HG03521 (cell line): ENCODE measurements around the gene CEPT1.
"Not testable (repeated sequence)": the region's sequence is repeated elsewhere in the genome, so short reads cannot be mapped to it uniquely, and the experiment has no call there.

Experiments used
- ATAC-seq: cut with Tn5 transposase; IDR thresholded peaks from one replicate; pipeline ENCODE4 v1.9.1; 2021; ENCODE audit warnings: mild to moderate bottlenecking, moderate library complexity; ENCODE audit not compliant: unreplicated experiment

Gene CEPT1

GRCh38 chr1:111205714-111206050 is 65.7 kb downstream of the CEPT1 start:
- ATAC-seq, result no peak

DNA sequence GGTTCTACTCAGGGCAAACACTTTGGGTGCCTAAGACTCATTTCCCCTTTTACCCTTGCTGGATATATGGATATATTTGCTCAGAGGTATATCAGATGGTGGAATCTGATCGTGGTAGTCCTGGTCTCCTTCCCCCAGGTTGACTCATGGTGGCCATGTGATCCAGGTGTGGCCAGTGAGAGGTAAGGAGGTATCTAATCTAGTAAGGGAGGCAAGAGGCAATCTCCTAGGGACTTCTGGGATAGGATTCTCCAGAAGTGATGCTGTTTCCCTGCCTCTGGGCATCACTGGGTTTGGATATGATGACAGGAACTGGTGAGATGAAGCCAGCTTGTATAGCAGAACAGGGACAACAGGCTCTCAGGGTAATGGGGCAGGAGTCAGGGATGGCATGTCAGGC is 68.9 kb downstream of the CEPT1 start:
- no peak for ATAC-seq

- no peak for ATAC-seq
These were observed 69.6 kb downstream of the CEPT1 start for GRCh38 chr1:111209622-111210021.

- no peak for ATAC-seq
These were observed 71.9 kb downstream of the CEPT1 start for GRCh38 chr1:111211921-111212320.

DNA sequence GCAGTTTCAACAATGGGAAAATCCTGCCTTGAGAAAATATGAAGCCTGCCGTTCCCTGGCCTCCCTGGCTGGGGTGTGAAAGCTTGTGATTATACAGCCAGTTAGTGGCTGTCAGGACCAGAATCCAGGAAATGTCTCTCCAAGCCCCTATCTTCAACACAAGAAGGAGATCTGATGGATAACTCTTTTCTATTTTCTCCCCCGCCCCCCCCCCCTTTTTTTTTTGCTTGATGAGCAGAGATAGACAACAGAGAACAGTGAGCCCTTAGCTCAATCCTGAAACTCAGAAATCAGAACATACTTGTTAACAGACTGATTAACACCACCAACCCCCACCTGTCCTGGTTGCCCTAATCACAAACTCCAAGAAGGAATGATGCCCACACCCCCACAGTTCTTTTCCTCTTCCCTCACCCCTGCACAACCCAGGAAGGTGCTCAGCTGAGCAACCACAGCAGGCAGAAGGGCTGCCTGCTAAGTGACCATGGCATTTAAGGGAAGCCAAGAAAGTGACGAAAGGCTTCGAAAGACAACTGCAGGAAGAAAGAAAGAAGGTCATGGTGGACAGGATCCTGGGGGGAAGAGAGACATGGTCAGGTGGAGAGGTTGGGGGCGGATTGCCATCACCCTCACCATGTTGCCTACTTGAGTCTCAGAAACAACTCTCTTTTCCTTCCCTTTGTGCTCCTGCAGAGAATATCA is 72.8 kb downstream of the CEPT1 start:
- no peak for ATAC-seq

GRCh38 chr1:111213412-111213811 is 73.4 kb downstream of the CEPT1 start:
- ATAC-seq, result no peak

DNA sequence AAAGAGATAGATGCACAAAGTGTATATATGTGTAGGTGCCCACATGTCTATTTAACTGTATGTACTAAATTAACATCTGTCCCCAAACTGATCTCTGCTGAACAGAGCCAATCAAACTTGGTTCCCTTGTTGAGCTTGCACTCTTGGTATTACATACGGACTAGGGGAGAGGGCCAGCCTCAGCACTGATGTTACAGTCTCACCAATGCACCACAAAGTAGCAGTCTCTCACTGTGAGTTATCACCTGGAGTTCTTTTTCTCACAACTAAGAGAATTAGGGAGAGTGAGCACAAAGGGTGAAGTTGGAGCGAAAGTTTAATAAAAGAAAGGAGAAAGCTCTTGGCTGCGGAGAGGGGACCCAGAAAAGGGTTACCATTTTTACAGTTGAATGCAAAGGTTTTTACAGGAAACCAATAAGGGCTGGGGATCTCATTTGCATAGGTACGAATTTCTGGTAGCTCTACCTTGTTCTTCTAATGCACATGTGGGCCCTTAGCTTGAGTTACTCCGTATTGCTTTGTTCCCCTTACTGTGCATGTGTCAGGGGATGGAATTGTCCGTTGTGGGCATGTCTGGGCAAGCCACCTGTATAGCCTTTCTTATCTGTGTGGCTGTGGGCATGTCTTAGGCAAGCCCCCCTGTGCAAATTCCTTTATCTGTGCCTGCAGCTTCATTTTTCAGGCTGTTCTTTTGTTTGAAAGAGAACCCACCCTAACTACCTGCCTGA is 74.2 kb downstream of the CEPT1 start:
- ATAC-seq, result no peak

- ATAC-seq, result no peak
These were observed 74.9 kb downstream of the CEPT1 start for GRCh38 chr1:111214884-111215283.

- ATAC-seq, result not testable (repeated sequence)
These were observed 75.3 kb downstream of the CEPT1 start for GRCh38 chr1:111215285-111215684.

- no peak for ATAC-seq
These were observed 76.7 kb downstream of the CEPT1 start for GRCh38 chr1:111216751-111217150.

DNA sequence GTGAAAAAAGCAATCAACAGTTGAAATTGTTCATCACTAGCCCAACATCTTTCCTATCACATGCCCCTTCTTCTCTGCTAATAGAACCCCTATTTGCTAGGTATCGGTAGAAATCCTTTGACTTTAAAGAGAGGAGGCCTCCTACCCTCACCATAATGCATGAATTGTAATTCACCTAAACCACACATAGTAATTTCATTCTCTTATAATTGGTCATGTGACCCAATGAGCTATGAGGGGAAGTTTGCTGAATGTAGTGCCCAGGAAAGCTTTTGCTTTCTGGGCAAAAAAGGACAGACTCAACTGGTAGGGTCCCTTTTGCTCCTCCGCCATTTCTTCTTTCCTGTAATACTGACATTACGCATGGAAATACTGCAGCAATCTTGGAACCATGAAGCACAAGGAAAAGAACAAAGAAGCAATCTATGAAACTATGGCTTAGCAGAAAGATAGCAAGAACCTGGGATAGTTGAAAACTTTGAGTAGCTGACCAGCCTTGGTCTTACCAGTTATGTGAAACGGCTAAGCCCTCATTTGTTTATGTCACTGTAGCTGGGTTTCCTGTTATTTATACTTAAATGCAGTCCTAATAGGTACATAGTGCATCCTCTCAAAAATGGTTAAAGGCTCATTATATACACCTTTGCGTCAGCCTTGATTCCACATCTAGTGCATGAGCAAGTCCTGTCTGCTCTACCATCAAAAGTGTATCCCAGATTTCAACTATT is 77.3 kb downstream of the CEPT1 start:
- ATAC-seq, result no peak

- ATAC-seq, result no peak
These were observed 78.9 kb downstream of the CEPT1 start for GRCh38 chr1:111218701-111219556.

DNA sequence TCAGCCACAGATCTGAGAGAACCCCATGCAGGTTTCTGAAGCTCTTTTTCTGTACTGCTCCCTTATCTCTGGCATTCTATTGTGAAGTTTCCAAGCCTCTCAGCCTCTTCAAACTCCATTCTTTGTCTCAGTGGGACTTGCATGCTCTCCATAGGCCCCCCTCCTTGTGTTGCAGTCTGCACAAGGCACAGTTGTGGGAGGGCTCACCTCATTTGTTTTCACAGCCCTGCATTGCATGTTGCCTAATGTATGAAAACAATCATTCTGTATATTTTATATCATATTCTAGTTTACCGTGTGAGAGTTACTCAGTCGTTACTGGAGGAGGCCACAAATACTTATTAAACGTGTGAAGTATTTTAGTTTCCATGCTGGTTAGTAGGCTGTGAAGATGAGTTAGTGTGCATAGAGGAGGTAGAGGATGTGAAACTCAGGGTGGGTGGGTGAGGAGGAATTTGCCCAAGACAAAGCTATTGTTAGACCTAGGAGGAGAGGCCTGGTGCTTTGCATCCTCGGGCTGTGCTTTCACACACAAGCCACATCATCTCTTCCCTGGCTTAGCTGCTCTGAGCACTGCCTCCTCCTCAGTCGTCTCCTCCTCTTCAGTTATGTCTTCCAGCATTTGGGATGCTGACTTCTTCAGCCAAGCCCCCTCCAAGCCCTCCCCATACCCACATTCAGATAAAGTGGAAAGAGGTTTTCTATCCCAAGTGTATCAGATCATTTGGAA is 79.7 kb downstream of the CEPT1 start:
- no peak for ATAC-seq

DNA sequence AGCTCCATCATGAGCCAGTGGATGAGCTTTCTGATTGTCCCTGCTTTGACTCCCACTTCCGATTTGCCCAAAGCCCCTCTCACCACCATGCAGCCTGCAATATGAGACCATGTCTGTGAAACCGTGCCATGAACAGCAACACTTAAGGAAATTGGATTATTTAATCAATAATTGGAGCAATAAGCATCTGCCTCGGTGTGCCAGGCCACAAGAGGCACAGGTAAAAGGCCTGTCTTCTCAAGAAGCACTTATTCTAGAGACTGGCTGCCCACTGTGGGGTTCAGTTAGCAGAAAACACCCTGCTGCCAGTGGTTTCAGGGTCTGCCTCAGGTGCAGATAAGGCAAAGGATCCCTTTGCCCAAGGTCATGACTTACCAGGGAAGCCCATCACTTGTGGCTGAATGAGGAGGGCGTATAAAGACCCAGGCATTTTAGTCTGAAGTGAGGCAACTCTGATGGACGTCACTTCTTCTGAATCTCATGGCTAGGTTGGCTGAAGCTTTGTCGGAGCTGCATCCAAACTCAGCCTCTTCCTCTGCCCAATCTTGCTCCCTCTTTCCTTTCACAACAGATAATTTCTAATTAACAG is 80.4 kb downstream of the CEPT1 start:
- ATAC-seq, result no peak

DNA sequence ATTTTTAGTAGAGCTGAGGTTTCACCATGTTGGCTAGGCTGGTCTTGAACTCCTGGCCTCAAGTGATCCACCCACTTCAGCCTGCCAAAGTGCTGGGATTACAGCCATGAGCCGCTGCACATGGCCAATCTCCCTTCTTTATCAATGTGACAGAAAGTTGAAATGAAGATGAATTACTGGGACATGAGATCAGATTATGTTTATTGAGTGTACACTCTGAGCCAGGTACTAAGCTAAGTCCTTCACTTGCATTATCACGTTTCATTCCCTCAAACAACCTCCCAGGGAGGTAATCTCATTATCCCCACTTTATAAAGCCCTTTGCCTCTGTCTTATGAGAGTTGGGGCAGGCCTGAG is 81.2 kb downstream of the CEPT1 start:
- no peak for ATAC-seq

DNA sequence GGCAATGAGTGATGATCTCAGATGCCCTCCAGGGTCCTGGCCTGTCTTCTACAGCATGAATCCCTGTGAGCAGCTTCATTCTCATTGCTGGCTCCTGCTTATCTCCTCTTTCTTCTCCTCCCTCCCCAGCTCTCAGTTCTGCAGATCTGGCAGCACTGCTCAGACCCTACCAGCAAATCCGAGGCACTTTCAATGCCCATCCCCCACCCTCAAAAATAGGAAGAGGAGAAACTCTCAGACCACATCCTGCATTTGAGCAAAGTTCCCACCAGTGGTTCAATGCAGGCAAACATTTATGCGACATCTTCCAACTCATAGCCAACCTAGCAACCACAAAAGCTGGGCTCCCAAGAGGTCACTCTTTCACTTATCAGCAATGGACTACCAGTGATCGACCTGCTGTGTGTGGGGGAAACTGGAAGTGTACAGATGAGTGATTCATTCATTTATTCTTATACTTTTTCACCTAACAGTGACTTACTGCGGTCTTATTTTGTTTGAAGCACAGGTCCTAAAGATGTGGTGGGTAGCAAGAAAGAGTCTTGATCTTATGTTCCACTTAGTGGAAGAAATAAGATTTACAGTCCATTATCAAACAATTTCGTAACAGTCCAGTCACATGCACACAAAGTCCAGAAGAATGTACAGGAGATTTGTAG is 81.7 kb downstream of the CEPT1 start:
- peak; percentile 38 for ATAC-seq

DNA sequence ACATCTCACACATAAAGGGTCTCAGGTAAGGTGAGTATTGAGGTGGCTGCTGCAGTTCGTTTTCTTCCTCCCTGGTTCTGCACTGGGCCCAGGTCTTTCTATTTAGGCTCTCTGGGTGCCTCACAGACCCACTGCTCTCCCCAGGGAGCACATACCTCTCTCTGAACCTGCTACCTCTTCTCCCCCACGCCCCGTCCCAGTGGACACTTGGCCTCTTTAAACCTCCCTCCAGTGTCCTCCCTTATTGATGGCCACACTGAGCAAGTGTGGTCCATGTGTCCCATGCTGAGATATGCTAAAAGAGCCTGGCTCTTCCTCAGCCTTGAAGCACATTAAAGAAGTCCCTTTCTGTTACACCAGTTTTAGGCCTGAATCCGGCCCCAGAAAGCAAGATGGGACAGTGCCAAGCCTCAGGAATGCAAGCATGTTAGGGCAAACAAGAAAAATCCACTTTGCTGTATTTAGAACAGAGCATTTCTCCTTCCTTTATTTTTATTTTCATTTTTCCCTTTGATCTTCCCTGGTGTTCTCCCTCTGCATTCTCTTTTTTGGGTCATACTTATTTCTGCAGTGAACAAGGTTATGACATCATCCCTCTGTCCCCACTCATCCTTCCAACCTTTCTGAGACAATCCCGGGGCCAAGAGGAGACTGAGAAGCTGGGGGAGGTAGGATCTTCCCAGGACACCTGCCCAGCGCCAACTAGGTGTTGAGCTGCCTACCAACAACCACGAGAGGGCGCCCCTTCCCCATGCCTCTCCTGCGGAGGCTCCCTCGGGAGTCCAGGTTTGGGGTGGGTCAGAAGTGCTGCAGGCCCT is 82.5 kb downstream of the CEPT1 start:
- ATAC-seq, result peak; percentile 33

DNA sequence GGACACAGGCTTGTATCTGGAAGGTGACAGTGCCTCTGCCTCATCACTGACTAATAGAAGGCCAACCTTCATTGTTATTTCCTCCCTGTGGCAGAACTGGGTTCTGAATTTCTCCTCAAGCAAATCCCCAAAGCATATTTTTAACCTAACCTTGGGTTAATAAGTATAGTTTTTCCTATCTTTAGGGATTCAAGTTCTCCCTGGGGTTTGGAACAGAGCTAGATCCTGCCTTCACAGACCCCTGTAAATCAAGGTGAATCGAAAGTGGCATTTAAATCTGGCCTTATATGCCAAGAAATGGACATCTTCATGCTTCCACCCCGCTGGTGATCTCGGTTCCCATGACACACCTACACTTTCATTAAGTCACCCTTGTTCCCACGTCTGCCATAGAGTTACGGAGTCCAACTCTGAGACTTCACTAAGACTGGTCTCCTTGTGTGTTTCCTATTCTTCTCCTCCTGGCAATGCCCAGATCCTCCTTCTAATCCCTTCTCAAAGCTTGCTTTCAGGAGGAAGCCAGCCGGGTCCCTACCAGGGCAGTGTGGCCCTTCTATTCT is 83.2 kb downstream of the CEPT1 start:
- no peak for ATAC-seq
